NB4 (cell line): ENCODE measurements around the gene SSR1.

ENCODE experiments used
- MYC ChIP-seq: IDR thresholded peaks from 2 replicates; pipeline ENCODE4 v1.6.1; 2011; ENCODE audit warnings: low read depth, low read length
- POLR2A ChIP-seq: IDR thresholded peaks from 2 replicates; pipeline ENCODE4 v1.6.1; 2011; ENCODE audit warnings: mild to moderate bottlenecking; ENCODE audit not compliant: insufficient read length; ENCODE audit errors: extremely low read depth
- TF ChIP-seq, protein P1 (sequence below): IDR thresholded peaks from one replicate; pipeline ENCODE4 v1.5.1; 2012; ENCODE audit warnings: low read depth, low read length
- TF ChIP-seq, protein P2 (sequence below): IDR thresholded peaks from 2 replicates; pipeline ENCODE4 v1.6.1; 2011; ENCODE audit warnings: low read depth, low read length

DNA sequence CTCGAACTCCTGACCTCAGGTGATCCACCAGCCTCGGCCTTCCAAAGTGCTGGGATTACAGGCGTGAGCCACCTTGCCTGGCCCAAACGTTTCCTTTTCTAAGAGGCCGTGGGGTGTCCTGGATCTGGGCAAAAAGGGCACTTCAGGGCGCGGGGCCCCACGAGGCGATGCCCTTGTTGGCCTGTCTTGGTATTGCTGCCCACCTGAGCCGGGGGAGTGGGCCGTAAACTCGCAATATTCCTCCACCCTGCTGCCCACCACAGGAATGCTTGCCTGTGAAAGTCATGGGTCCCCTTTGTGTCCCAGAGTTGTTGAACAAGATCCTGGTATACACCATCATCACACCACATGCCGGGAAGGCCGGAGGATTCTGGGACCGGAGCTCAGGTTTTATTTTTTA, 49.0 kb downstream of the SSR1 start:
- TF ChIP-seq, protein P1, sequence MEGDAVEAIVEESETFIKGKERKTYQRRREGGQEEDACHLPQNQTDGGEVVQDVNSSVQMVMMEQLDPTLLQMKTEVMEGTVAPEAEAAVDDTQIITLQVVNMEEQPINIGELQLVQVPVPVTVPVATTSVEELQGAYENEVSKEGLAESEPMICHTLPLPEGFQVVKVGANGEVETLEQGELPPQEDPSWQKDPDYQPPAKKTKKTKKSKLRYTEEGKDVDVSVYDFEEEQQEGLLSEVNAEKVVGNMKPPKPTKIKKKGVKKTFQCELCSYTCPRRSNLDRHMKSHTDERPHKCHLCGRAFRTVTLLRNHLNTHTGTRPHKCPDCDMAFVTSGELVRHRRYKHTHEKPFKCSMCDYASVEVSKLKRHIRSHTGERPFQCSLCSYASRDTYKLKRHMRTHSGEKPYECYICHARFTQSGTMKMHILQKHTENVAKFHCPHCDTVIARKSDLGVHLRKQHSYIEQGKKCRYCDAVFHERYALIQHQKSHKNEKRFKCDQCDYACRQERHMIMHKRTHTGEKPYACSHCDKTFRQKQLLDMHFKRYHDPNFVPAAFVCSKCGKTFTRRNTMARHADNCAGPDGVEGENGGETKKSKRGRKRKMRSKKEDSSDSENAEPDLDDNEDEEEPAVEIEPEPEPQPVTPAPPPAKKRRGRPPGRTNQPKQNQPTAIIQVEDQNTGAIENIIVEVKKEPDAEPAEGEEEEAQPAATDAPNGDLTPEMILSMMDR, result no peak
- no peak for TF ChIP-seq POLR2A
- no peak for TF ChIP-seq MYC
- TF ChIP-seq, protein P2, sequence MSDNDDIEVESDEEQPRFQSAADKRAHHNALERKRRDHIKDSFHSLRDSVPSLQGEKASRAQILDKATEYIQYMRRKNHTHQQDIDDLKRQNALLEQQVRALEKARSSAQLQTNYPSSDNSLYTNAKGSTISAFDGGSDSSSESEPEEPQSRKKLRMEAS, result no peak
